GM18868 (cell line): ENCODE measurements around the gene RNU6-9.

Source experiments
- ATAC-seq: cut with Tn5 transposase; IDR thresholded peaks from one replicate; pipeline ENCODE4 v1.9.1; 2021; ENCODE audit warnings: mild to moderate bottlenecking, moderate library complexity; ENCODE audit not compliant: unreplicated experiment

The RNU6-9 gene

GRCh38 chr19:896434-896833 lies 3.1 kb downstream of the RNU6-9 start:
- ATAC-seq: no peak

GRCh38 chr19:896999-897398 lies 3.7 kb downstream of the RNU6-9 start:
- no peak for ATAC-seq

GRCh38 chr19:897442-898039 lies 4.3 kb downstream of the RNU6-9 start:
- ATAC-seq: no peak

- ATAC-seq: no peak
Measured at GRCh38 chr19:898663-899062, 5.4 kb downstream of the RNU6-9 start.

- no peak for ATAC-seq
Measured at GRCh38 chr19:899336-900042, 6.2 kb downstream of the RNU6-9 start.

GRCh38 chr19:900043-900301 lies 6.7 kb downstream of the RNU6-9 start:
- no peak for ATAC-seq

- ATAC-seq: no peak
Measured at GRCh38 chr19:900302-901111, 7.2 kb downstream of the RNU6-9 start.

- ATAC-seq: no peak
Measured at GRCh38 chr19:901216-902092, 8.2 kb downstream of the RNU6-9 start.

- no peak for ATAC-seq
Measured at GRCh38 chr19:902093-902370, 8.7 kb downstream of the RNU6-9 start.

GRCh38 chr19:902446-903226 lies 9.4 kb downstream of the RNU6-9 start:
- no peak for ATAC-seq

GRCh38 chr19:903266-903797 lies 10.0 kb downstream of the RNU6-9 start:
- ATAC-seq: no peak

- no peak for ATAC-seq
Measured at GRCh38 chr19:904545-904944, 11.3 kb downstream of the RNU6-9 start.

- no peak for ATAC-seq
Measured at GRCh38 chr19:906480-906879, 13.2 kb downstream of the RNU6-9 start.

- ATAC-seq: no peak
Measured at GRCh38 chr19:907183-907853, 14.0 kb downstream of the RNU6-9 start.

- no peak for ATAC-seq
Measured at GRCh38 chr19:911197-912033, 18.1 kb downstream of the RNU6-9 start.

GRCh38 chr19:912181-913079 lies 19.1 kb downstream of the RNU6-9 start:
- ATAC-seq: no peak

- ATAC-seq: no peak
Measured at GRCh38 chr19:913080-913748, 19.9 kb downstream of the RNU6-9 start, which contains the start of gene R3HDM4. Gene R3HDM4, minus strand, starts transcription at chr19:913219. Its CDS starts 62 bp downstream, at chr19:913157.
